NCI-H2029 (cell line): ENCODE data around the gene SIGLEC7.
A peak's percentile ranks its signal among the peaks of the same experiment; 100 is the strongest.

Experiments used
- DNase-seq: peaks from one replicate; lab custom pipeline; 2025; lab: John Stamatoyannopoulos, UW

Gene SIGLEC7

GRCh38 chr19:51169283-51169918 lies 27.3 kb downstream of the SIGLEC7 start:
- peak; percentile 51 for DNase-seq

- DNase-seq = no peak
These were observed 30.1 kb downstream of the SIGLEC7 start for GRCh38 chr19:51172223-51172622.

DNA sequence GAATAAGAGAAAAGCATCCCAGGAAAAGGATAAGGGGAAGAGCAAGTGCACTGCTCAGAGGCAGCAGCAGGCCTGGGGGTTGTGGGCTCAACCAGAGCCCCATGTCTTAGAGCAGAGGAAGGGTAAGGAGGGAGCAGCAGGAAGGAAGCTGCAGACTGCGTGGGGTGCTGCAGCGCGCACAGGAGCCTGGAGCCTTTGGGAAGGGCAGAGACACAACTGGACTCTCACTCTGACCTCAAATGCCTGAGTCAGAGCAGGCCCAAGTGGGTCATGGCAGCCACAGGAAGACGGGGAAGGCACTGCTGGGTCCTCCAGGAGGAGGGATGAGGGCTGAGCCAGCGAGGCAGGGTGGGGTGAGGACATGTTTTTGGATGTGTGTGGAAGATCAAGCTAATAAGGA lies 31.6 kb downstream of the SIGLEC7 start:
- DNase-seq = no peak

- no peak for DNase-seq
These were observed 37.2 kb downstream of the SIGLEC7 start for GRCh38 chr19:51179256-51179655.

GRCh38 chr19:51181377-51181912 lies 39.3 kb downstream of the SIGLEC7 start:
- no peak for DNase-seq

DNA sequence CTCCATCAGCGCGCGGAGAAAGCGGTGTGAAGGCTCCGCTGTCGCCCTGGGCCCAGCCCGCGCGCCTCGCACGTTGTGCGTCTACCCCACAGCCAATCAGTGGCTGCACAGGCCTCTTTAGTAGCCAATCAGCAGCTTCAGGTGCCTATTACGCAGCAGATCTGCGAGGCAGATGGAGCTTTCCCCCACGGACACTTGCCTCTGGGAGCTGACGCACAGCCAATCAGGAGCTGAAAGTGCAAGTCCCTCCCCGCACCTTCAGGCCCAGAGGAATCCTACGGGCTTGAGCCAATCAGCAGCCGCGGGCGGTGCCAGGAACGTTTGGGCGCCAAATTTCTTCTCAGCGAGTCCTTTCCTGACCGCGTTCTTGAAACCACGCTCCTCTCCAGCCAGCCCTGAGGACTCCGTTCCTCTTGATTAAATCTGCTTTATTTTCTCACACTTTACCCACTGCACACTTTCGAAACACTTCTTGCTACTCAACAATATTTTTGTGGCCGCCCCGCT lies 39.9 kb downstream of the SIGLEC7 start:
- no peak for DNase-seq

DNA sequence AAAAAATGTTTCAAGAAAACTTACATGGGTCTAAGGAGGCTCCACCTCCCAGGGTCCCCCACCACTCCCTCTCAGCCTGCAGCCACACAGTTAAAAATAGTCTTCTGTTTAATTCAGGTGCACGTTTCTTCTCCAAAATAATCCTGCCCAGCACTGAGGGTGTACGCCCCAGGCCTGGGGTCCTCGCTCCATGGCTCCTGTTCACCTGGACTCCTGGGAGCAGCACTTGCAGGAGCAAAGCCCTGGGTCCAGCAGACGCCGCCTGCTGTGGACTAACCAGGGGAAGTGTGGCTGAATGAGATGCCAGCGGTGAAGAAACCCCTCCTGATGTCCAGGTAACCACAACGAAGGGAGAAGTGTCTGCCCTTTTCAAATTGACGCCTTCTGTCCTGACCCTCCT lies 41.5 kb downstream of the SIGLEC7 start:
- DNase-seq = no peak

DNA sequence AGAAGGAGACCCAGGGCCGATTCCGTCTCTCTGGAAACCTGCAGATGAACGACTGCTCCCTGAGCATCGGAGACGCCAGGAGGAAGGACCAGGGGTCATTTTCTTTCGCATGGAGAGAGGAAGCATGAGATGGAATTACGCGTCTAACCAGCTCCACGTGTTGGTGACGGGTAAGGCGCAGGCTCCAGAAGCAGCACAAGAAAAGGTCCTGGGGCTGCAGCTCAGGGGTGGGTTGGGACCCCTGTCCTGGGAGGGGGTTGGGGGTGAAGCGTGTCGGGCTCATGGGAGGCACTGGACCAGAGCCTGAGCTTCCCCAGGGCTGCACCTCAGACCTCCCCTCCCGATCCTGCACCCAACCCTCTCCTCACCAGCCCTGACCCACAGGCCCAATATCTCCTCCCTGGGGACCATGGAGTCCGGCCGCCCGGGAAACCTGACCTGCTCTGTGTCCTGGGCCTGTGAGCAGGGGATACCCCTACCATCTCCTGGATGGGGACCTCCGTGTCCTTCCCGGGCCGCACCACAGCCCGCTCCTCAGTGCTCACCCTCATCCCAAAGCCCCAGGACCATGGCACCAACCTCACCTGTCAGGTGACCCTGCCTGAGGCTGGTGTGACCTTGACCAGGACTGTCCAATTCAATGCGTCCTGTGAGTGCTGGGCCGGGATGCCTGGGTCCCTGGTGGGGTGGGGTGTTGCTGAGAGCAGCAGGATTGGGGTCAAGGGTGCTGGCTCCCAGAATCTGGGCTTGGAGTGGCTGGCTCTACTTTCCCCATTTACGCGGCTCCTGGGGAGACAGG lies 43.2 kb downstream of the SIGLEC7 start:
- no peak for DNase-seq

DNA sequence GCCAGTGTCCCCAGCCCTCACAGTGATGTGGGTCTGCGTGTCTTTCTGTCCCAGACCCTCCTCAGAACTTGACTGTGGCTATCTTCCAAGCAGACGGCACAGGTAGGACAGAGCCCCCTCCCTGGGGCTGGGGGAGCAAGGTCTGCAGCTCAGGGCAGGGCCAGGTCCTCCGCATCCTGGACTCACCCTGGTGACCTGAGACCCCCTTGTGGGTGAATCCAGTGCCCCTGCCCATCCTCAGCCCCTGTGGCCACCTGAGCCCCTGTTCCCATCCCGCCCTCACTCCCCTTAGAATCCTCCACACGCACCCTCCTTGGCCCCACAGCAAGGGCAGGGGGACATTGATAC lies 43.7 kb downstream of the SIGLEC7 start:
- no peak for DNase-seq

DNA sequence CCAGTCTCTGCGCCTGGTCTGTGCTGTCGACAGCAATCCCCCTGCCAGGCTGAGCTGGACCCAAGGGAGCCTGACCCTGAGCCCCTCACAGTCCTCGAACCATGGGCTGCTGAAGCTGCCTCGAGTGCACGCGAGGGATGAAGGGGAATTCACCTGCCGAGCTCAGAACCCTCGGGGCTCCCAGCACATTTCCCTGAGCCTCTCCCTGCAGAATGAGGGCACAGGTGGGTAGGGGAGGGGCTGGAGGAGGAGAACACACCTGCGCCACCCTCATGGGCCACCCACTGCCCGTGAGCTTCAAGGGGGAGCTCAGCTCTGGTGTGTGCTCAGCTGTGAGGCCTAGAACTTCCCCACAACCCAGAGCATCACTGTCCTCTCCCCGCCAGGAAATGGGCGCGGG lies 44.2 kb downstream of the SIGLEC7 start:
- no peak for DNase-seq

- DNase-seq = no peak
These were observed 45.5 kb downstream of the SIGLEC7 start for GRCh38 chr19:51187395-51188226.

- DNase-seq = no peak
These were observed 46.1 kb downstream of the SIGLEC7 start for GRCh38 chr19:51188227-51188559.

GRCh38 chr19:51192689-51193088 lies 50.6 kb downstream of the SIGLEC7 start:
- DNase-seq = no peak

DNA sequence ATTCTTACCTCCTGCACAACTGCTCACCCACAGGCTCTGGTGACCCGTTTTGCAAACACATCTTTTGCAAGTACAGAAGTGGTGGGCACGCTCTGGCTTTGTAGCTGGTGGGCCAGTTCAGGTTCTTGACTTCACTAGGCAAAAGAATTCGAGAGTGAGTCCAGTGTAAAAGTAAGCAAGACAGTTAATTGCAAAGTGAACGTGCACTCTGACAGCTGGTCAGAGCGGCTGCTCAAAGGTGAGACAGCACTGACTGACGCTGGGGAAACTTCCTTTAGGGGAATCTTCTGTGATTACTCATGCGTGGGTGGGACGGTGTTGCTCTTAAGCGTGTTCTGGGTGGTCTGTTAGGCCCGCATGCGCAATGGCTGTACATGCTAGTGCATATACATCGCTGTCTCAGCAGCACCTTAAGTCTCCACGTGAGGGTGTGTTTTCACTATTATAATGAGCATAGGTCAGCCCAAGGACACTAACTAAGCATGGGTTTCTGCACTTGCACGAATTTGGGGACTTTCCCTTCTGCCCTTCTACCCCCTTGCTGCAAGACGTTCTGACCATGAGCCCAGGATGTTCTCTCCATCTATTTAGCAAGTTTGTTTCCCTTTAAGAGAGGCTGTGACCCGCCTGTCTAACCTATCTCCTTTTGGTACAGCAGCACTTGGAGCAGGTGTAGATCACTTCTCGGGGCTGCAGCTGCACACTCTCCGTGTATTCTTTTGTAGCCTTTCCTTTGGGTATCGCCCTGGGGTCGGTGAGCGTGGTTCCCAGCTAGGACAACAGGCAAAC lies 52.6 kb downstream of the SIGLEC7 start:
- no peak for DNase-seq

GRCh38 chr19:51195316-51195586 lies 53.1 kb downstream of the SIGLEC7 start:
- no peak for DNase-seq

DNA sequence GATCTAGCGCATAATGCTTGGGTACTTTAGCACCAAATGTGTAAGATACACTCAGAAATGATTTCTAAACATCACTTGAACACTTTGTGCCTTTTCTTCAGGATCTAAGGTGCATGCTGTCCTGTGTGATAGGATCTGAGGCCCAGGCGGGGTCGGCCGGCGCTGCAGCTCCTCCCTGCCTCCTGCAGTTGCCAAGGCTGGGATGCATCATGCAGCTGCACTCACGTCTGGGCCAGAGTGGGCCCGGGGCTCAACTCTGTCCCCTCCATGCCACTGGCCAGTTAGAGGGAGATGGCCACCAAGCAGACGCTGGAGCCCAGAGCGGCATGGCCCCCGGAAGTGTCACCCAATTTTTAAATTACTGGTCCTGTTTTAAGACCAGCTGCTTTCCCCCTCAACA lies 53.5 kb downstream of the SIGLEC7 start:
- DNase-seq = no peak

- no peak for DNase-seq
These were observed 54.1 kb downstream of the SIGLEC7 start for GRCh38 chr19:51196181-51196580.

- no peak for DNase-seq
These were observed 56.5 kb downstream of the SIGLEC7 start for GRCh38 chr19:51198641-51199040.

DNA sequence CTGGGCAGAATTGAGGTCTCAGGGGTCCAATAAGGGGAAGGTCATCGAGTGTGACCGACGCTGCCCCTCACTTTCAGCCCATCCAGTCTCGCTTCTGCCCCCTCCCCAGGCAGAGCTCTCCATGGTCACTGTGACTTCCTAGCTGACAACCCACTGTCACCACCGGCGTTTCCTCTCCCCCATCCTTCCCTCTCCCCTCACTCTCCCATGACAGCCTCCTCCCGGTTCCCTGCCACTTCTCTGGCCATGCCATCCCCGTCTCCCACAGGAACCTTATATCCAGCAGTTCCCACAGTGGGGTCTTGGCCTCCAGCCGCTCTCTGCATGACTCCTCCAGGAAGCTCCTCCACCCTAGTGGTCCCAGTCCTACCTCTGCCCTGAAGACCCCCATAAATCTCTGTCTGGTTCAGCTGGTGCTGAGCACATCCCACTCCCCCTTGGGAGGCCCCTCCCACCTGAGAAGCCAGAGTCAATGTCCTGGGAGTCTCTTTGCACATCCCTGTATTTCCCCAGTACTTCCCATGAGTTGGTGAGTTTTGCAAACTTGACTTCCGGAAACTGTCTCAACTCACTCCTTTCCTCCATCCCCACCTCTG lies 58.1 kb downstream of the SIGLEC7 start:
- no peak for DNase-seq

GRCh38 chr19:51201712-51202111 lies 59.6 kb downstream of the SIGLEC7 start:
- DNase-seq = no peak
